ENCODE measurements around the gene KRT84.

The KRT84 gene

GRCh38 chr12:52385226-52385702, at the start of gene KRT84:
Gene KRT84, minus strand, starts transcription at chr12:52385652. Its CDS starts 67 bp downstream, at chr12:52385585.
- DNase-seq = no peak

- no peak for DNase-seq
Measured at GRCh38 chr12:52434760-52435530, 49.5 kb upstream of the KRT84 start.

GRCh38 chr12:52434081-52434733, 48.8 kb upstream of the KRT84 start, which contains the start of gene KRT75:
Gene KRT75, minus strand, starts transcription at chr12:52434371. Its CDS starts 67 bp downstream, at chr12:52434304.
- DNase-seq = no peak

GRCh38 chr12:52433501-52434080, 48.1 kb upstream of the KRT84 start:
- DNase-seq = no peak

GRCh38 chr12:52432559-52433207, 47.2 kb upstream of the KRT84 start:
- DNase-seq = no peak

GRCh38 chr12:52428121-52428520, 42.7 kb upstream of the KRT84 start:
- no peak for DNase-seq

- no peak for DNase-seq
Measured at GRCh38 chr12:52427083-52427482, 41.6 kb upstream of the KRT84 start.

GRCh38 chr12:52426034-52426433, 40.6 kb upstream of the KRT84 start:
- DNase-seq = no peak

GRCh38 chr12:52425466-52425865, 40.0 kb upstream of the KRT84 start:
- no peak for DNase-seq

- no peak for DNase-seq
Measured at GRCh38 chr12:52423661-52424500, 38.4 kb upstream of the KRT84 start.

- no peak for DNase-seq
Measured at GRCh38 chr12:52423035-52423434, 37.6 kb upstream of the KRT84 start.

- DNase-seq = no peak
Measured at GRCh38 chr12:52419656-52420055, 34.2 kb upstream of the KRT84 start.

GRCh38 chr12:52418576-52419110, 33.2 kb upstream of the KRT84 start:
- DNase-seq = no peak

GRCh38 chr12:52417740-52418139, 32.3 kb upstream of the KRT84 start:
- no peak for DNase-seq

GRCh38 chr12:52416795-52417194, 31.3 kb upstream of the KRT84 start:
- no peak for DNase-seq

- no peak for DNase-seq
Measured at GRCh38 chr12:52415870-52416750, 30.7 kb upstream of the KRT84 start.

- DNase-seq = no peak
Measured at GRCh38 chr12:52414936-52415335, 29.5 kb upstream of the KRT84 start.

- no peak for DNase-seq
Measured at GRCh38 chr12:52413782-52414345, 28.4 kb upstream of the KRT84 start.

- no peak for DNase-seq
Measured at GRCh38 chr12:52413202-52413601, 27.8 kb upstream of the KRT84 start.

GRCh38 chr12:52411815-52412214, 26.4 kb upstream of the KRT84 start:
- DNase-seq = no peak

Measured in GOT3 (cell line).